K562 (cell line): ENCODE measurements around the gene ANAPC13. TPM values are rescaled to one million over a fixed set of nuclear protein-coding genes. Genes with fewer than 3 reads are reported as not detected.

Experiments
- ATAC-seq: fragments of 200-7000 bp; cut with Tn5 transposase; 3 replicates; pipeline ENCODE4 v1.9.1; 2020; ENCODE audit warnings: moderate library complexity
- BruUV-seq: library from RNA; stranded (reverse); fragments of 400-500 nt; replicated peaks from 2 replicates; lab custom pipeline; 2021; lab: Mats Ljungman, UMichigan
- CTCF ChIA-PET: fragments of 300-600 bp; formaldehyde crosslinking; extraction: SDS; loops from one replicate; lab custom pipeline; 2021; ENCODE audit warnings: low intra/inter-chr PET ratio; lab: Yijun Ruan, JAX
- POLR2A ChIA-PET: fragments of 300-600, 350-650 bp; sonication (Branson Sonifier 250); formaldehyde crosslinking; extraction: SDS; loops from one replicate; lab custom pipeline; 2021; ENCODE audit warnings: antibody characterized with exemption, inconsistent platforms; lab: Yijun Ruan, JAX
- DNase-seq, 4 experiments: peaks; one replicate each; pipeline versions ENCODE4 v3.0.0 to v3.0.0-alpha.2; 2011 to 2018; ENCODE audit warnings: low spot score in 3 of 4, mixed read lengths in 3 of 4; ENCODE audit errors: extremely low read depth in 1 of 4
- FAIRE-seq: peaks from 2 replicates; lab custom pipeline; 2011; peaks lifted over from hg19 to GRCh38; lab: Jason Lieb, UNC
- H2AFZ ChIP-seq: 2 replicates; pipeline ENCODE4 v1.6.0; 2011; ENCODE audit warnings: low read depth, low read length, control low read depth, inconsistent platforms
- H3K27ac ChIP-seq: fragments of 200-600 bp; 3 replicates; pipeline ENCODE4 v1.8.0; 2011; ENCODE audit warnings: low read depth, mild to moderate bottlenecking, control low read depth, inconsistent platforms, low read length, moderate library complexity, mixed read lengths; ENCODE audit errors: extremely low read depth
- H3K27me3 ChIP-seq, 2 experiments: fragments of 300-600 bp in 1 of 2; 2 replicates in 1 of 2; 3 replicates in 1 of 2; pipeline versions ENCODE4 v1.6.0 to v1.8.0; 2011; ENCODE audit warnings: inconsistent platforms in 2 of 2, low read length in 2 of 2, mild to moderate bottlenecking in 1 of 2, mixed read lengths in 1 of 2, moderate library complexity in 1 of 2; ENCODE audit not compliant: control insufficient read depth in 2 of 2, insufficient read depth in 2 of 2
- H3K36me3 ChIP-seq: fragments of 300-600 bp; 3 replicates; pipeline ENCODE4 v1.8.0; 2011; ENCODE audit warnings: mild to moderate bottlenecking, low read length, inconsistent platforms; ENCODE audit not compliant: control insufficient read depth, insufficient read depth
- H3K4me1 ChIP-seq, 2 experiments: fragments of 200-600 bp in 1 of 2; replicated peaks in 1 of 2; 2 replicates in 1 of 2; 3 replicates in 1 of 2; pipeline versions ENCODE4 v1.5.1 to v1.8.0; 2011; ENCODE audit warnings: inconsistent platforms in 2 of 2, low read length in 2 of 2, mild to moderate bottlenecking in 1 of 2, mixed read lengths in 1 of 2, moderate library complexity in 1 of 2; ENCODE audit not compliant: control insufficient read depth in 2 of 2, insufficient read depth in 2 of 2
- H3K4me2 ChIP-seq: 2 replicates; pipeline ENCODE4 v1.6.1; 2011; ENCODE audit warnings: low read length, control low read depth, inconsistent platforms, mixed read lengths; ENCODE audit not compliant: insufficient read depth
- H3K4me3 ChIP-seq: fragments of 200-600 bp; sonication (generic), shearing (Covaris generic); 2 replicates; pipeline ENCODE4 v1.5.1; 2016; ENCODE audit warnings: control low read depth, inconsistent platforms
- H3K79me2 ChIP-seq: fragments of 200-600 bp; 3 replicates; pipeline ENCODE4 v1.8.0; 2011; ENCODE audit warnings: low read length, inconsistent platforms; ENCODE audit not compliant: control insufficient read depth, insufficient read depth
- H3K9ac ChIP-seq, 2 experiments: 2 replicates each; pipeline versions ENCODE4 v1.6.0 to v1.6.1; 2011; ENCODE audit warnings: low read depth in 2 of 2, low read length in 2 of 2, control low read depth in 1 of 2, inconsistent platforms in 1 of 2, mild to moderate bottlenecking in 1 of 2, mixed read lengths in 1 of 2; ENCODE audit not compliant: insufficient read depth in 1 of 2
- H3K9me1 ChIP-seq: one replicate; pipeline ENCODE4 v1.6.0; 2011; ENCODE audit warnings: inconsistent platforms, mild to moderate bottlenecking, low read length, moderate library complexity; ENCODE audit not compliant: control insufficient read depth, insufficient read depth
- H3K9me3 ChIP-seq: replicated peaks from 2 replicates; pipeline ENCODE4 v1.5.1; 2011; ENCODE audit warnings: low read depth, low read length, inconsistent platforms; ENCODE audit not compliant: control insufficient read depth, insufficient read depth
- H4K20me1 ChIP-seq: replicated peaks from 2 replicates; pipeline ENCODE4 v1.6.1; 2011; ENCODE audit warnings: low read length, inconsistent platforms, mixed read lengths; ENCODE audit not compliant: control insufficient read depth, insufficient read depth
- BRF1 ChIP-seq: IDR thresholded peaks from 3 replicates; pipeline ENCODE4 v1.6.1; 2011; ENCODE audit warnings: borderline replicate concordance, mild to moderate bottlenecking; ENCODE audit not compliant: insufficient read length; ENCODE audit errors: extremely low read depth
- CBX1 ChIP-seq: sonication (generic); IDR thresholded peaks from 2 replicates; pipeline ENCODE4 v1.6.1; 2016; ENCODE audit warnings: antibody characterized with exemption, low read depth, mild to moderate bottlenecking
- COPS2 ChIP-seq: fragments of 450-650 bp; conservative IDR thresholded peaks from 2 replicates; pipeline ENCODE4 v1.6.1; 2016; ENCODE audit warnings: mild to moderate bottlenecking, moderate library complexity
- HDAC6 ChIP-seq: IDR thresholded peaks from 2 replicates; pipeline ENCODE4 v1.6.1; 2012; ENCODE audit warnings: low read depth, mild to moderate bottlenecking, control low read depth, inconsistent platforms, low read length, moderate library complexity
- IRF2 ChIP-seq: sonication (generic); formaldehyde crosslinking; IDR thresholded peaks from 2 replicates; pipeline ENCODE4 v1.8.1; 2022; ENCODE audit warnings: mild to moderate bottlenecking, missing genetic modification reagents
- MECOM ChIP-seq: fragments of 250-450 bp; sonication (Bioruptor Pico); IDR thresholded peaks from 2 replicates; pipeline ENCODE4 v1.8.0; 2022; ENCODE audit warnings: inconsistent platforms
- NEUROD1 ChIP-seq: fragments of 150-350 bp; IDR thresholded peaks from 2 replicates; pipeline ENCODE4 v1.6.1; 2014; ENCODE audit warnings: borderline replicate concordance, low read length, low read depth; ENCODE audit not compliant: partially characterized antibody
- NFE2 ChIP-seq: IDR thresholded peaks from 2 replicates; pipeline ENCODE4 v1.6.1; 2014; ENCODE audit warnings: antibody characterized with exemption, low read depth
- NONO ChIP-seq, 2 experiments: fragments of 200-400 bp in 1 of 2; fragments of 450-650 bp in 1 of 2; formaldehyde crosslinking in 1 of 2; IDR thresholded peaks; 2 replicates each; pipeline ENCODE4 v1.6.1; 2017; ENCODE audit warnings: low read depth in 2 of 2, mild to moderate bottlenecking in 2 of 2, moderate library complexity in 2 of 2, low read length in 1 of 2
- PREB ChIP-seq: sonication (generic); formaldehyde crosslinking; IDR thresholded peaks from 2 replicates; pipeline ENCODE4 v1.8.1; 2023; ENCODE audit warnings: mild to moderate bottlenecking, missing genetic modification reagents
- RBBP5 ChIP-seq: fragments of 200-600 bp; sonication (generic); IDR thresholded peaks from 2 replicates; pipeline ENCODE4 v1.6.1; 2012; ENCODE audit warnings: borderline replicate concordance, mild to moderate bottlenecking, low read length, control low read depth, inconsistent platforms; ENCODE audit not compliant: insufficient read depth, poor library complexity, severe bottlenecking
- SAFB ChIP-seq: fragments of 200-400 bp; formaldehyde crosslinking; IDR thresholded peaks from 2 replicates; pipeline ENCODE4 v1.6.1; 2017; ENCODE audit warnings: low read depth, low read length, borderline replicate concordance
- THRA ChIP-seq: fragments of 450-650 bp; IDR thresholded peaks from 2 replicates; pipeline ENCODE4 v1.6.1; 2017; ENCODE audit warnings: mild to moderate bottlenecking, moderate library complexity
- ZNF668 ChIP-seq: fragments of 250-450 bp; sonication (Bioruptor Pico); IDR thresholded peaks from 2 replicates; pipeline ENCODE4 v1.8.0; 2022; ENCODE audit warnings: mild to moderate bottlenecking, inconsistent platforms
- WGBS: fragments of 100-300 bp; shearing (Covaris generic); methylation state at CpG from one replicate; pipeline ENCODE4 v1.1.6; 2016; ENCODE audit warnings: low coverage, mixed read lengths; ENCODE audit not compliant: insufficient coverage; ENCODE audit errors: missing lambda C conversion rate; 5-methylcytosine and 5-hydroxymethylcytosine counted together
- in situ Hi-C: fragments of 300-500 bp; cut with MboI; formaldehyde crosslinking; loops from 4 replicates; pipeline ENCODE4 v1.15.0; 2018; ENCODE audit warnings: inconsistent platforms, mixed read lengths
- intact Hi-C: fragments of 100-400 bp; cut with micrococcal nuclease; formaldehyde crosslinking; loops from 2 replicates; pipeline ENCODE4 v1.14.2; 2022
- polyA plus RNA-seq, 8 experiments: library from polyadenylated mRNA; depleted of rRNA in 4 of 8; stranded (reverse) in 5 of 8; unstranded in 3 of 8; fragments of >200 nt; fragmentation: Nextera tagmentation in 2 of 8; fragmentation: Illumina TruSeq in 1 of 8; extraction: Ambion mirVana in 2 of 8; extraction: Trizol in 1 of 8; gene quantifications; 2 replicates each; pipeline versions ENCODE4 v1.2.1 to v1.2.3, GENCODE V29; 2011 to 2014; ENCODE audit warnings: inconsistent platforms in 1 of 8, missing spikeins in 1 of 8
- total RNA-seq, 7 experiments: library from RNA; depleted of rRNA in 6 of 7; stranded (reverse); fragments of >200 nt in 6 of 7; fragmentation: Illumina TruSeq in 2 of 7; extraction: Trizol in 2 of 7; gene quantifications; 2 replicates each; pipeline versions ENCODE4 v1.2.1 to v1.2.3, GENCODE V29; 2011 to 2021; ENCODE audit warnings: low replicate concordance in 1 of 7
- TF ChIP-seq, protein P1 (sequence below): fragments of 200-800 bp; sonication (Bioruptor generic); IDR thresholded peaks from 2 replicates; pipeline ENCODE4 v1.6.1; 2017; ENCODE audit warnings: missing genetic modification characterization, missing compliant biosample characterization

Gene ANAPC13
- total and polyA plus RNA-seq, 9 of the 15 experiments (the other 6 are each of a cell fraction or from before 2014, with no cell fraction given), result 48.5 to 238 (median 68.5) TPM

GRCh38 chr3:134477938-134478337, 7.8 kb downstream of the ANAPC13 start:
- Histone ChIP-seq H3K79me2 (peaks cover 1% of the 10 kb centered on the region), H3K4me1 (no peaks in the 10 kb centered on the region), H3K27ac (no peak overlapping the region), H3K9me1 (no peaks in the 10 kb centered on the region), H3K27me3 (no peaks in the 10 kb centered on the region), H3K4me3 (no peak overlapping the region), H3K36me3 (peaks cover 62% of the 10 kb centered on the region), H3K9ac (no peak overlapping the region), H3K9me3 (no peaks in the 10 kb centered on the region), H4K20me1 (no peaks in the 10 kb centered on the region), H2AFZ (no peak overlapping the region), H3K4me2 (no peak overlapping the region)
- TSS peak; percentile 20 for BruUV-seq
- intact Hi-C loops (loop anchor here (10.0 kb wide), 1 partner anchor 83 kb away; no protein-coding TSS in a partner anchor), in situ Hi-C loops (loop anchor here (10.0 to 25.0 kb wide), 2 partner anchors 273 to 666 kb away; partner anchors contain the start of gene SRPRB)
- ATAC-seq, result no peak
- POLR2A ChIA-PET, result interaction anchor here (0.6 kb wide), 1 partner anchor 68 kb away, joined by 3 read pairs; no protein-coding TSS in a partner anchor
- no peak for DNase-seq
- CTCF ChIA-PET, result no interaction called here
- 92% methylated on average over 2 of the region's 2 CpGs for WGBS
- TF ChIP-seq RBBP5 (no peak), PREB (CRISPR knock-in tag) (no peak), SAFB (no peak), COPS2 (no peak), ZNF668 (no peak), THRA (no peak), CBX1 (no peak), IRF2 (CRISPR knock-in tag) (no peak), BRF1 (no peak), NONO (IDR thresholded peaks at IDR 0.05; ENCODE audit: low read depth in 2 of 2, low read length in 1 of 2) (no peak), NFE2 (no peak), NEUROD1 (no peak), HDAC6 (no peak), MECOM (CRISPR knock-in tag) (no peak)
- TF ChIP-seq, protein P1, sequence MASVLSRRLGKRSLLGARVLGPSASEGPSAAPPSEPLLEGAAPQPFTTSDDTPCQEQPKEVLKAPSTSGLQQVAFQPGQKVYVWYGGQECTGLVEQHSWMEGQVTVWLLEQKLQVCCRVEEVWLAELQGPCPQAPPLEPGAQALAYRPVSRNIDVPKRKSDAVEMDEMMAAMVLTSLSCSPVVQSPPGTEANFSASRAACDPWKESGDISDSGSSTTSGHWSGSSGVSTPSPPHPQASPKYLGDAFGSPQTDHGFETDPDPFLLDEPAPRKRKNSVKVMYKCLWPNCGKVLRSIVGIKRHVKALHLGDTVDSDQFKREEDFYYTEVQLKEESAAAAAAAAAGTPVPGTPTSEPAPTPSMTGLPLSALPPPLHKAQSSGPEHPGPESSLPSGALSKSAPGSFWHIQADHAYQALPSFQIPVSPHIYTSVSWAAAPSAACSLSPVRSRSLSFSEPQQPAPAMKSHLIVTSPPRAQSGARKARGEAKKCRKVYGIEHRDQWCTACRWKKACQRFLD, result no peak
- no peak for FAIRE-seq
